Measurements from ENCODE around the gene SPSB3.

The SPSB3 gene

DNA sequence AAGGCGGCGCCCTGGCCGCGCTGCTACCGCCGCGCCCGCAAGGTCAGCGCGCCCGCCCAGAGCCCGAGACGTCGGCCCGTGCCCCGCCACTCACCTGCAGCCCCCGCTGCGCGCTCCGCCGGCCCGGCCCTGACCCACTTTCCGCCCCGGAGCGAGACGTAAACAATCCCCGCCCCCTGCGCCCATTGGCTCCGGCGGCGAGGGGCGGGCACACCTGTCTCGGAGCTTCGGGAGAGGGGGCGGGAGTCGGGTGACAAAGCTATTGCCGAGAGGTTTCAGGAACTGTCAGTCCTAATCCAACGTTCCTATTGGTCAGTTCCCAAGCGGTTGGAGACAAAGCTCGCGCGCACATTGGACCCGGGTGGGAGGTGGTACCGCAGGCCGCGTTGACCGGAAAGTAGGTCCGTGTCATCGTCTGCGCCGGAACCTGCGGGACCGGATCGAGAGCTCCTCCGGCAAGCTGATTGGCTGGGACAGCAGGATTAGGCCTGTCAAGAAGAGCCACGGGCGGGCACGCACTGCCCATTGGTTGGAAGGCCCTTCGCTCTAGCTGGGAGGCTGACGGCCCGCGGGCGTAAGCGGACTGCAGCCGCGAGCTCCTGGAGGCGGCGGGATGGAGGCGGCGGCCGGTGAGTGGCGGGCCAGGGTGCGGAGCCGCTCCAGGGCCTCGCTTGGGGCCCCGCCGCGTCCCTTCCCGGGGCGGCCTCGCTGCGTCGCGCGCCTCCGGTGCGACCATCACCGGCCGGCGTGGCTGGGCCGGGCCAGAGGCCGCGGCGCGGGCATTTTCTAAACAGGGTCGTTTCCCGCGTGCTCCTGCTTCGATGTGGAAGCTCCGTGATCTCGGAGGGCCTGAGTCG is at the start of gene SPSB3, which contains the start of gene NUBP2:
Gene SPSB3, minus strand, starts transcription at position 164 of the 857 bp plus-strand sequence. CDS start 1,088 bp downstream, outside the sequence.
Gene NUBP2, plus strand, starts transcription at position 553 of the 857 bp plus-strand sequence. Its CDS starts 61 bp downstream, at position 614.
- Histone ChIP-seq H3K27ac (ENCODE audit: low read length) (peak within 1 kb of the TSS; percentile 20), H3K4me1 (ENCODE audit: control insufficient read depth in 1 of 2, insufficient read depth in 2 of 2, low read length in 2 of 2) (peaks cover 6 to 45% of the 10 kb centered on the region in 2 donors), H3K36me3 (ENCODE audit: control insufficient read depth in 1 of 2, insufficient read depth in 2 of 2, low read length in 2 of 2) (peaks cover 0 to 30% of the 10 kb centered on the region in 2 donors)

GRCh38 chr16:1831186-1832075 is 49.1 kb upstream of the SPSB3 start:
- Histone ChIP-seq H3K4me1 (ENCODE audit: control insufficient read depth in 1 of 2, insufficient read depth in 2 of 2, low read length in 2 of 2) (peaks cover 14 to 29% of the 10 kb centered on the region in 2 donors), H3K36me3 (ENCODE audit: control insufficient read depth in 1 of 2, insufficient read depth in 2 of 2, low read length in 2 of 2) (peaks cover 0 to 19% of the 10 kb centered on the region in 2 donors), H3K27me3 (ENCODE audit: low read depth, low read length) (no peaks in the 10 kb centered on the region), H3K27ac (ENCODE audit: low read length) (peak overlapping the region; percentile 39), H3K9me3 (ENCODE audit: control insufficient read depth in 1 of 2, low read length in 2 of 2) (no peaks in the 10 kb centered on the region), H3K4me3 (ENCODE audit: low read depth in 1 of 2, low read length in 2 of 2) (no peak overlapping the region)

More for the DNA sequence above, at the start of gene SPSB3, which contains the start of gene NUBP2:
- Histone ChIP-seq H3K27me3 (ENCODE audit: low read depth, low read length) (no peaks in the 10 kb centered on the region), H3K4me3 (ENCODE audit: low read depth in 1 of 2, low read length in 2 of 2) (peak within 1 kb of the TSS; percentile 87 to 93), H3K9me3 (ENCODE audit: control insufficient read depth in 1 of 2, low read length in 2 of 2) (no peaks in the 10 kb centered on the region)

DNA sequence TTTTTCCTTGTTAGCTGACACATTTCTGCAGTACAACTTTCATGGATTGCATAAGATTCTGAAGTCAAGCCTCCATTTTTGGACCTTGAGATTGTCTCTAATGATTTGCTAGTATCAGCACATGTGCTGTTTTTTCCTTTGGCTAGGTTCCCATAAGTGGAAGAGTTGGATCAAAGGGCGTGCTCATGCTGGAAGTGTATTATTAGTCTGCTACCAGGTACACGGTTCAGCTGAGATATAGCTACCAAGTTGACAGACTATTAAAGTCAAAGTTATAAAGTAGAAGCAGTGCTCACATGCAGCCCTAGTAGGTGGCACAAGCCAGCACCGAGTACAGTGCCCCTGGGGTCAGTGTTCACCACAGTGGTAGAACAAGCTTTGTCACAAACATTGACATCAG is 47.8 kb upstream of the SPSB3 start:
- H3K27ac ChIP-seq (ENCODE audit: low read length) = no peak overlapping the region

DNA sequence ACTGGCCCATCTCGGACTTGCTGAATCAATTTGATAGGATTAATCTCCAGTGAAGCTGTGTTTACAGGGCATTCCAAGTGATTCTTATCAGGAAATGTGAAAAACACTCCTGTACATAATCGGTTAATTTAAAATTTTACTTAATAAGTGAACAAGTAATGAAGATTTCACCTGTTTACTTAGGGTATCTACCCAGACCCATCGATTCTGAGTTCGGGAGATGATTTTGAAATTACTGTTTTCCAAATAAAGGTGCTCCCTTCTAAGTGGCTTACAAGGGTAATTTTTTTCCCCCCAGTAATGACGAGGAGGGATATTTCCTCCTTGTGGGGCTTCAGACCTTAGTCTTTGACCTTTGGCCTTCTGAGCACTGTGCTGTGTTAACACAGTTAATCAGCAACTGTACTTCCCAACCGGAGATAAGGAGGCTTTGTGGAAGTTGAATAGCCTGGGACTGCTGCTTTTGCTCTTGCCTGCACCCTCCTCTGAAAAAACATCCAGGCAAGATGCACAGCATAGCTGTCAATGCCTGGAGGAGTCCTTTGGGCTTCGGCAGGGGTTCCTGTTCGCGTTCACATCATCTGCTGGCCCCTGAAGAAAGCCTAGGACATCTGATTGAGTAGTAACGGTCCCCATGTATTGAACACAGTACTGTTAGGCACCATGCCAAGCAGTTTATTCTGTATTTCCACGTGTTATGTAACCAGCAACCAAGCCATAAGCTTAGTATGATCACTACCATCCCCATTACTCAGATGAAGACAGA is 46.5 kb upstream of the SPSB3 start:
- Histone ChIP-seq H3K36me3 (ENCODE audit: control insufficient read depth in 1 of 2, insufficient read depth in 2 of 2, low read length in 2 of 2) (peaks cover 0 to 19% of the 10 kb centered on the region in 2 donors), H3K4me3 (ENCODE audit: low read depth in 1 of 2, low read length in 2 of 2) (peak overlapping the region; percentile 52 to 99), H3K4me1 (ENCODE audit: control insufficient read depth in 1 of 2, insufficient read depth in 2 of 2, low read length in 2 of 2) (peaks cover 18 to 49% of the 10 kb centered on the region in 2 donors), H3K9me3 (ENCODE audit: control insufficient read depth in 1 of 2, low read length in 2 of 2) (no peaks in the 10 kb centered on the region), H3K27ac (ENCODE audit: low read length) (peak overlapping the region; percentile 62), H3K27me3 (ENCODE audit: low read depth, low read length) (no peaks in the 10 kb centered on the region)

More for the DNA sequence above, 47.8 kb upstream of the SPSB3 start:
- peaks cover 17 to 35% of the 10 kb centered on the region in 2 donors for H3K4me1 ChIP-seq (ENCODE audit: control insufficient read depth in 1 of 2, insufficient read depth in 2 of 2, low read length in 2 of 2)
- H3K36me3 ChIP-seq (ENCODE audit: control insufficient read depth in 1 of 2, insufficient read depth in 2 of 2, low read length in 2 of 2) = peaks cover 0 to 19% of the 10 kb centered on the region in 2 donors
- no peak overlapping the region for H3K4me3 ChIP-seq (ENCODE audit: low read depth in 1 of 2, low read length in 2 of 2)
- H3K27me3 ChIP-seq (ENCODE audit: low read depth, low read length) = no peaks in the 10 kb centered on the region
- H3K9me3 ChIP-seq (ENCODE audit: control insufficient read depth in 1 of 2, low read length in 2 of 2) = no peaks in the 10 kb centered on the region

GRCh38 chr16:1826691-1827573 is 44.6 kb upstream of the SPSB3 start, which contains the start of the genes FAHD1 and HAGH:
TSS of gene FAHD1 (plus strand) at chr16:1827206. CDS start at chr16:1827239, 33 bp downstream.
TSS of gene HAGH (minus strand) at chr16:1826825. CDS start at chr16:1826787, 38 bp downstream.
- Histone ChIP-seq H3K4me1 (ENCODE audit: control insufficient read depth in 1 of 2, insufficient read depth in 2 of 2, low read length in 2 of 2) (peaks cover 18 to 52% of the 10 kb centered on the region in 2 donors), H3K4me3 (ENCODE audit: low read depth in 1 of 2, low read length in 2 of 2) (peak within 1 kb of the TSS; percentile 90 to 99), H3K27ac (ENCODE audit: low read length) (peak within 1 kb of the TSS; percentile 61), H3K36me3 (ENCODE audit: control insufficient read depth in 1 of 2, insufficient read depth in 2 of 2, low read length in 2 of 2) (peaks cover 4 to 22% of the 10 kb centered on the region in 2 donors), H3K9me3 (ENCODE audit: control insufficient read depth in 1 of 2, low read length in 2 of 2) (no peaks in the 10 kb centered on the region), H3K27me3 (ENCODE audit: low read depth, low read length) (no peaks in the 10 kb centered on the region)

- Histone ChIP-seq H3K9me3 (ENCODE audit: control insufficient read depth in 1 of 2, low read length in 2 of 2) (no peaks in the 10 kb centered on the region), H3K4me3 (ENCODE audit: low read depth in 1 of 2, low read length in 2 of 2) (peak overlapping the region; percentile 64 to 99), H3K27ac (ENCODE audit: low read length) (no peak overlapping the region), H3K27me3 (ENCODE audit: low read depth, low read length) (no peaks in the 10 kb centered on the region), H3K36me3 (ENCODE audit: control insufficient read depth in 1 of 2, insufficient read depth in 2 of 2, low read length in 2 of 2) (peaks cover 4 to 23% of the 10 kb centered on the region in 2 donors), H3K4me1 (ENCODE audit: control insufficient read depth in 1 of 2, insufficient read depth in 2 of 2, low read length in 2 of 2) (peaks cover 18 to 52% of the 10 kb centered on the region in 2 donors)
Measured at GRCh38 chr16:1825864-1826690, 43.7 kb upstream of the SPSB3 start.

- H3K27ac ChIP-seq (ENCODE audit: low read length) = no peak overlapping the region
- peak overlapping the region; percentile 64 to 65 for H3K4me3 ChIP-seq (ENCODE audit: low read depth in 1 of 2, low read length in 2 of 2)
- H3K36me3 ChIP-seq (ENCODE audit: control insufficient read depth in 1 of 2, insufficient read depth in 2 of 2, low read length in 2 of 2) = peaks cover 4 to 23% of the 10 kb centered on the region in 2 donors
- H3K9me3 ChIP-seq (ENCODE audit: control insufficient read depth in 1 of 2, low read length in 2 of 2) = no peaks in the 10 kb centered on the region
- no peaks in the 10 kb centered on the region for H3K27me3 ChIP-seq (ENCODE audit: low read depth, low read length)
- peaks cover 17 to 52% of the 10 kb centered on the region in 2 donors for H3K4me1 ChIP-seq (ENCODE audit: control insufficient read depth in 1 of 2, insufficient read depth in 2 of 2, low read length in 2 of 2)
Measured at GRCh38 chr16:1825381-1825863, 43.1 kb upstream of the SPSB3 start.

GRCh38 chr16:1823821-1824220 is 41.5 kb upstream of the SPSB3 start:
- Histone ChIP-seq H3K36me3 (ENCODE audit: control insufficient read depth in 1 of 2, insufficient read depth in 2 of 2, low read length in 2 of 2) (peaks cover 4 to 38% of the 10 kb centered on the region in 2 donors), H3K4me1 (ENCODE audit: control insufficient read depth in 1 of 2, insufficient read depth in 2 of 2, low read length in 2 of 2) (peaks cover 11 to 37% of the 10 kb centered on the region in 2 donors), H3K4me3 (ENCODE audit: low read depth in 1 of 2, low read length in 2 of 2) (no peak overlapping the region), H3K9me3 (ENCODE audit: control insufficient read depth in 1 of 2, low read length in 2 of 2) (no peaks in the 10 kb centered on the region), H3K27ac (ENCODE audit: low read length) (no peak overlapping the region), H3K27me3 (ENCODE audit: low read depth, low read length) (no peaks in the 10 kb centered on the region)

GRCh38 chr16:1822801-1823200 is 40.4 kb upstream of the SPSB3 start:
- Histone ChIP-seq H3K4me1 (ENCODE audit: control insufficient read depth in 1 of 2, insufficient read depth in 2 of 2, low read length in 2 of 2) (peaks cover 3 to 26% of the 10 kb centered on the region in 2 donors), H3K27me3 (ENCODE audit: low read depth, low read length) (no peaks in the 10 kb centered on the region), H3K36me3 (ENCODE audit: control insufficient read depth in 1 of 2, insufficient read depth in 2 of 2, low read length in 2 of 2) (peaks cover 4 to 47% of the 10 kb centered on the region in 2 donors), H3K27ac (ENCODE audit: low read length) (no peak overlapping the region), H3K4me3 (ENCODE audit: low read depth in 1 of 2, low read length in 2 of 2) (no peak overlapping the region), H3K9me3 (ENCODE audit: control insufficient read depth in 1 of 2, low read length in 2 of 2) (no peaks in the 10 kb centered on the region)

All from muscle layer of duodenum (tissue), 2 donors.